Activated CD4-positive, alpha-beta T cell treated with anti-CD3 and anti-CD28 coated beads for 24 hours (primary cell): ENCODE data around the gene CCDC27.
A peak's percentile ranks its signal among the peaks of the same experiment; 100 is the strongest.
"Not testable (repeated sequence)": the region's sequence is repeated elsewhere in the genome, so short reads cannot be mapped to it uniquely, and the experiment has no call there.

Experiments used
- DNase-seq, 2 donors: peaks; one replicate each; pipeline ENCODE4 v3.0.0-alpha.2; 2020; ENCODE audit warnings: low read depth in 2 of 2

The CCDC27 gene

GRCh38 chr1:3789421-3790300, 37.4 kb downstream of the CCDC27 start:
- no peak for DNase-seq

GRCh38 chr1:3790500-3790923, 38.3 kb downstream of the CCDC27 start:
- no peak for DNase-seq

GRCh38 chr1:3790952-3791351, 38.7 kb downstream of the CCDC27 start:
- no peak for DNase-seq

- DNase-seq: no peak
Observed at GRCh38 chr1:3795453-3796214, 43.4 kb downstream of the CCDC27 start.

GRCh38 chr1:3796215-3797061, 44.2 kb downstream of the CCDC27 start, which contains the start of gene LRRC47:
Gene LRRC47 (minus strand): TSS chr1:3796498. CDS start chr1:3796476, 22 bp downstream.
- peak; percentile 90 to 92 for DNase-seq

GRCh38 chr1:3799976-3800685, 47.9 kb downstream of the CCDC27 start:
- DNase-seq: no peak

- DNase-seq: not testable (repeated sequence)
Observed at GRCh38 chr1:3800795-3801194, 48.5 kb downstream of the CCDC27 start.

- no peak for DNase-seq
Observed at GRCh38 chr1:3803905-3804626, 51.8 kb downstream of the CCDC27 start.

- not testable (repeated sequence) for DNase-seq
Observed at GRCh38 chr1:3804627-3804944, 52.3 kb downstream of the CCDC27 start.

- DNase-seq: no peak
Observed at GRCh38 chr1:3805038-3805437, 52.8 kb downstream of the CCDC27 start.

- DNase-seq: no peak
Observed at GRCh38 chr1:3807769-3808168, 55.5 kb downstream of the CCDC27 start.

- DNase-seq: no peak
Observed at GRCh38 chr1:3809680-3810079, 57.4 kb downstream of the CCDC27 start.

GRCh38 chr1:3810149-3810761, 58.0 kb downstream of the CCDC27 start:
- not testable (repeated sequence) for DNase-seq

GRCh38 chr1:3811595-3811911, 59.3 kb downstream of the CCDC27 start:
- no peak for DNase-seq

GRCh38 chr1:3814065-3814464, 61.8 kb downstream of the CCDC27 start:
- no peak for DNase-seq

GRCh38 chr1:3814771-3815561, 62.7 kb downstream of the CCDC27 start:
- no peak for DNase-seq

GRCh38 chr1:3816331-3817137, 64.3 kb downstream of the CCDC27 start:
- DNase-seq: no peak

- no peak for DNase-seq
Observed at GRCh38 chr1:3817138-3817740, 65.0 kb downstream of the CCDC27 start.
